ENCODE results near the gene INTS12.

INTS12 gene

DNA sequence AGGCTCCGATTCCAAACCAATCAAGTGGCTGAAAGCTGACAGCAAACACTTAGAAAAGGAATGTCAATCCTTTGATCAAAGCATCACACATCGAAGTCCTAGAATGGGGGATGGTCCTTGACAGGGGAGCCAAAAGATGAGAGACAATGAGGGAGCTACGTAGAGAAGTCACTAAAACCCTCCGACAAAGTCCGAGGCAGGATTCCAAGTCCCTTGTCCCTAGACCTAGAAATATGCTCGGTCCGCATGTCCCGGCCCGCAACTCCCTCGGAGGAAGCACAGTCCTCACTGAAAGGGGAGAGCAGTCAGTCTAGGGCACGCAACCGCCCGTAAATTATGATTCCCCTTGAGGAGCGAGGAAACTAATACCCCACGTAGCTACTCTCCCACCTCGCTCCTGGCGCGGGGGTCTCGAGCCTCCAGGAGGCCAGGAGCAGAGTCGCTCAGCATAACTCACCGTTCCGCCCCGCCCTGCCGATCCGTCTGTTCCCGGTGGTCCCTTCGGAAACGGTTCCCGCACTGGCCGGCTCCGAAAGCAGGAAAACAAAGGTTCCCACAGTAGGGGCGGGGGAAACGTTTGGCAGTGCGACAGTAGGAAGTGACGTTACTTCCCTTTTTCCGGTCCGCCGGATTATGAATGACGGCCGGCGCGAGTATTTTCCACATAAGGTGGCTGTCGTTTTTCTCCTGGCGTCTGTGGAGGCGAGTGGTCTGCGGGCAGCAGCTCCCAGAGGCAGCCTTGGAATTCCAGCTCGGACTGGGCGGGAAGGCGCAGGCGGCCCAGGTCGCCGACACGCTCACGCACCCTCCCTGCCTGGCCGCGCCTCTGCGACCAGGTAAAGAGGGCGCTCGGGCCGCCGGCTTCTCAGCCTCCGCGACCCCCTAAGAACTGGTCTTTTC is at the start of gene INTS12, which contains the start of gene GSTCD (continued):
- TF ChIP-seq, protein P1, sequence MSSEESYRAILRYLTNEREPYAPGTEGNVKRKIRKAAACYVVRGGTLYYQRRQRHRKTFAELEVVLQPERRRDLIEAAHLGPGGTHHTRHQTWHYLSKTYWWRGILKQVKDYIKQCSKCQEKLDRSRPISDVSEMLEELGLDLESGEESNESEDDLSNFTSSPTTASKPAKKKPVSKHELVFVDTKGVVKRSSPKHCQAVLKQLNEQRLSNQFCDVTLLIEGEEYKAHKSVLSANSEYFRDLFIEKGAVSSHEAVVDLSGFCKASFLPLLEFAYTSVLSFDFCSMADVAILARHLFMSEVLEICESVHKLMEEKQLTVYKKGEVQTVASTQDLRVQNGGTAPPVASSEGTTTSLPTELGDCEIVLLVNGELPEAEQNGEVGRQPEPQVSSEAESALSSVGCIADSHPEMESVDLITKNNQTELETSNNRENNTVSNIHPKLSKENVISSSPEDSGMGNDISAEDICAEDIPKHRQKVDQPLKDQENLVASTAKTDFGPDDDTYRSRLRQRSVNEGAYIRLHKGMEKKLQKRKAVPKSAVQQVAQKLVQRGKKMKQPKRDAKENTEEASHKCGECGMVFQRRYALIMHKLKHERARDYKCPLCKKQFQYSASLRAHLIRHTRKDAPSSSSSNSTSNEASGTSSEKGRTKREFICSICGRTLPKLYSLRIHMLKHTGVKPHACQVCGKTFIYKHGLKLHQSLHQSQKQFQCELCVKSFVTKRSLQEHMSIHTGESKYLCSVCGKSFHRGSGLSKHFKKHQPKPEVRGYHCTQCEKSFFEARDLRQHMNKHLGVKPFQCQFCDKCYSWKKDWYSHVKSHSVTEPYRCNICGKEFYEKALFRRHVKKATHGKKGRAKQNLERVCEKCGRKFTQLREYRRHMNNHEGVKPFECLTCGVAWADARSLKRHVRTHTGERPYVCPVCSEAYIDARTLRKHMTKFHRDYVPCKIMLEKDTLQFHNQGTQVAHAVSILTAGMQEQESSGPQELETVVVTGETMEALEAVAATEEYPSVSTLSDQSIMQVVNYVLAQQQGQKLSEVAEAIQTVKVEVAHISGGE (tag by site-specific recombination; conservative IDR thresholded peaks at IDR 0.05; ENCODE audit: low read depth) = peak; percentile 99
- TF ChIP-seq OSR2 (tag by site-specific recombination; IDR thresholded peaks at IDR 0.05) (0 out of 2 replicates have a peak, but pooled peaks have one; percentile 15), ZNF426 (tag by site-specific recombination; IDR thresholded peaks at IDR 0.05) (no peak), ZSCAN16 (tag by site-specific recombination; IDR thresholded peaks at IDR 0.05) (peak; percentile 34; the same call in 1 of the 2 replicates), ZNF707 (tag by site-specific recombination; IDR thresholded peaks at IDR 0.05) (no peak), MEIS1 (CRISPR knock-in tag; IDR thresholded peaks at IDR 0.05; ENCODE audit: borderline replicate concordance) (no peak), GLIS1 (tag by site-specific recombination; IDR thresholded peaks at IDR 0.05) (peak; percentile 90), ZNF266 (tag by site-specific recombination; IDR thresholded peaks at IDR 0.05; ENCODE audit: low read depth) (no peak), TCF7L2 (IDR thresholded peaks at IDR 0.05; ENCODE audit: borderline replicate concordance, low read depth, low read length) (no peak), ZBTB8A (tag by site-specific recombination; IDR thresholded peaks at IDR 0.05) (peak; percentile 67), ZBTB21 (tag by site-specific recombination; IDR thresholded peaks at IDR 0.05) (peak; percentile 83), ZNF175 (tag by site-specific recombination; IDR thresholded peaks at IDR 0.05) (no peak), ZNF366 (tag by site-specific recombination; conservative IDR thresholded peaks at IDR 0.05) (peak; percentile 59; the same call in 1 of the 2 replicates), REPIN1 (tag by site-specific recombination; IDR thresholded peaks at IDR 0.05; ENCODE audit: low read depth) (peak; percentile 78; the same call in 1 of the 2 replicates), KLF8 (tag by site-specific recombination; IDR thresholded peaks at IDR 0.05) (peak; percentile 93), ZNF121 (tag by site-specific recombination; IDR thresholded peaks at IDR 0.05) (0 out of 2 replicates have a peak, but pooled peaks have one; percentile 61), KLF1 (tag by site-specific recombination; IDR thresholded peaks at IDR 0.05) (peak; percentile 76), ZNF521 (tag by site-specific recombination; IDR thresholded peaks at IDR 0.05) (no peak), ZNF404 (tag by site-specific recombination; IDR thresholded peaks at IDR 0.05) (no peak), KLF9 (tag by site-specific recombination; IDR thresholded peaks at IDR 0.05; ENCODE audit: low read depth) (peak; percentile 71; the same call in 1 of the 2 replicates), ZNF239 (tag by site-specific recombination; IDR thresholded peaks at IDR 0.05) (peak; percentile 64; the same call in 1 of the 2 replicates), ZNF202 (tag by site-specific recombination; IDR thresholded peaks at IDR 0.05; ENCODE audit: borderline replicate concordance) (no peak)
- TF ChIP-seq, protein P2, sequence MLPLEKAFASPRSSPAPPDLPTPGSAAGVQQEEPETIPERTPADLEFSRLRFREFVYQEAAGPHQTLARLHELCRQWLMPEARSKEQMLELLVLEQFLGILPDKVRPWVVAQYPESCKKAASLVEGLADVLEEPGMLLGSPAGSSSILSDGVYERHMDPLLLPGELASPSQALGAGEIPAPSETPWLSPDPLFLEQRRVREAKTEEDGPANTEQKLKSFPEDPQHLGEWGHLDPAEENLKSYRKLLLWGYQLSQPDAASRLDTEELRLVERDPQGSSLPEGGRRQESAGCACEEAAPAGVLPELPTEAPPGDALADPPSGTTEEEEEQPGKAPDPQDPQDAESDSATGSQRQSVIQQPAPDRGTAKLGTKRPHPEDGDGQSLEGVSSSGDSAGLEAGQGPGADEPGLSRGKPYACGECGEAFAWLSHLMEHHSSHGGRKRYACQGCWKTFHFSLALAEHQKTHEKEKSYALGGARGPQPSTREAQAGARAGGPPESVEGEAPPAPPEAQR (tag by site-specific recombination; IDR thresholded peaks at IDR 0.05) = peak; percentile 94
- TF ChIP-seq, protein P3, sequence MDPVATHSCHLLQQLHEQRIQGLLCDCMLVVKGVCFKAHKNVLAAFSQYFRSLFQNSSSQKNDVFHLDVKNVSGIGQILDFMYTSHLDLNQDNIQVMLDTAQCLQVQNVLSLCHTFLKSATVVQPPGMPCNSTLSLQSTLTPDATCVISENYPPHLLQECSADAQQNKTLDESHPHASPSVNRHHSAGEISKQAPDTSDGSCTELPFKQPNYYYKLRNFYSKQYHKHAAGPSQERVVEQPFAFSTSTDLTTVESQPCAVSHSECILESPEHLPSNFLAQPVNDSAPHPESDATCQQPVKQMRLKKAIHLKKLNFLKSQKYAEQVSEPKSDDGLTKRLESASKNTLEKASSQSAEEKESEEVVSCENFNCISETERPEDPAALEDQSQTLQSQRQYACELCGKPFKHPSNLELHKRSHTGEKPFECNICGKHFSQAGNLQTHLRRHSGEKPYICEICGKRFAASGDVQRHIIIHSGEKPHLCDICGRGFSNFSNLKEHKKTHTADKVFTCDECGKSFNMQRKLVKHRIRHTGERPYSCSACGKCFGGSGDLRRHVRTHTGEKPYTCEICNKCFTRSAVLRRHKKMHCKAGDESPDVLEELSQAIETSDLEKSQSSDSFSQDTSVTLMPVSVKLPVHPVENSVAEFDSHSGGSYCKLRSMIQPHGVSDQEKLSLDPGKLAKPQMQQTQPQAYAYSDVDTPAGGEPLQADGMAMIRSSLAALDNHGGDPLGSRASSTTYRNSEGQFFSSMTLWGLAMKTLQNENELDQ (tag by site-specific recombination; IDR thresholded peaks at IDR 0.05; ENCODE audit: low read depth) = no peak
- TF ChIP-seq, protein P4, sequence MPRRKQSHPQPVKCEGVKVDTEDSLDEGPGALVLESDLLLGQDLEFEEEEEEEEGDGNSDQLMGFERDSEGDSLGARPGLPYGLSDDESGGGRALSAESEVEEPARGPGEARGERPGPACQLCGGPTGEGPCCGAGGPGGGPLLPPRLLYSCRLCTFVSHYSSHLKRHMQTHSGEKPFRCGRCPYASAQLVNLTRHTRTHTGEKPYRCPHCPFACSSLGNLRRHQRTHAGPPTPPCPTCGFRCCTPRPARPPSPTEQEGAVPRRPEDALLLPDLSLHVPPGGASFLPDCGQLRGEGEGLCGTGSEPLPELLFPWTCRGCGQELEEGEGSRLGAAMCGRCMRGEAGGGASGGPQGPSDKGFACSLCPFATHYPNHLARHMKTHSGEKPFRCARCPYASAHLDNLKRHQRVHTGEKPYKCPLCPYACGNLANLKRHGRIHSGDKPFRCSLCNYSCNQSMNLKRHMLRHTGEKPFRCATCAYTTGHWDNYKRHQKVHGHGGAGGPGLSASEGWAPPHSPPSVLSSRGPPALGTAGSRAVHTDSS (tag by site-specific recombination; IDR thresholded peaks at IDR 0.05) = no peak
- TF ChIP-seq, protein P5, sequence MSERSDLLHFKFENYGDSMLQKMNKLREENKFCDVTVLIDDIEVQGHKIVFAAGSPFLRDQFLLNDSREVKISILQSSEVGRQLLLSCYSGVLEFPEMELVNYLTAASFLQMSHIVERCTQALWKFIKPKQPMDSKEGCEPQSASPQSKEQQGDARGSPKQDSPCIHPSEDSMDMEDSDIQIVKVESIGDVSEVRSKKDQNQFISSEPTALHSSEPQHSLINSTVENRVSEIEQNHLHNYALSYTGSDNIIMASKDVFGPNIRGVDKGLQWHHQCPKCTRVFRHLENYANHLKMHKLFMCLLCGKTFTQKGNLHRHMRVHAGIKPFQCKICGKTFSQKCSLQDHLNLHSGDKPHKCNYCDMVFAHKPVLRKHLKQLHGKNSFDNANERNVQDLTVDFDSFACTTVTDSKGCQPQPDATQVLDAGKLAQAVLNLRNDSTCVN (tag by site-specific recombination; optimal IDR thresholded peaks at IDR 0.05) = peak; percentile 45
- TF ChIP-seq, protein P6, sequence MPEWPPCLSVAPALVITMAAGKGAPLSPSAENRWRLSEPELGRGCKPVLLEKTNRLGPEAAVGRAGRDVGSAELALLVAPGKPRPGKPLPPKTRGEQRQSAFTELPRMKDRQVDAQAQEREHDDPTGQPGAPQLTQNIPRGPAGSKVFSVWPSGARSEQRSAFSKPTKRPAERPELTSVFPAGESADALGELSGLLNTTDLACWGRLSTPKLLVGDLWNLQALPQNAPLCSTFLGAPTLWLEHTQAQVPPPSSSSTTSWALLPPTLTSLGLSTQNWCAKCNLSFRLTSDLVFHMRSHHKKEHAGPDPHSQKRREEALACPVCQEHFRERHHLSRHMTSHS (tag by site-specific recombination; IDR thresholded peaks at IDR 0.05) = no peak

All from HEK293 (cell line).